ENCODE data around the gene NXPH1. TPM values are rescaled to one million over a fixed set of nuclear protein-coding genes. Genes with fewer than 3 reads are reported as not detected.

Gene NXPH1
- total RNA-seq, 1 donor from 2014 or later: 0.32 TPM

GRCh38 chr7:8669501-8669851, 236.1 kb downstream of the NXPH1 start:
- H3K4me3 ChIP-seq: no peak overlapping the region
- intact Hi-C loops (cut with DNase I): no loop called here

GRCh38 chr7:8684426-8684825, 251.0 kb downstream of the NXPH1 start:
- intact Hi-C loops (cut with DNase I): no loop called here
- no peak for TF ChIP-seq CTCF (IDR thresholded peaks at IDR 0.05)
- H3K27ac ChIP-seq: no peak overlapping the region
- H3K4me3 ChIP-seq: no peak overlapping the region
- H3K9me3 ChIP-seq: no peaks in the 10 kb centered on the region
- no peaks in the 10 kb centered on the region for H3K4me1 ChIP-seq
- DNase-seq (ENCODE audit: low spot score in 2 of 2): no peak
- no peaks in the 10 kb centered on the region for H3K27me3 ChIP-seq
- H3K36me3 ChIP-seq: no peaks in the 10 kb centered on the region

More at GRCh38 chr7:8669501-8669851, 236.1 kb downstream of the NXPH1 start:
- no peak for TF ChIP-seq CTCF (IDR thresholded peaks at IDR 0.05)
- H3K27me3 ChIP-seq: no peaks in the 10 kb centered on the region
- H3K36me3 ChIP-seq: no peaks in the 10 kb centered on the region
- no peak overlapping the region for H3K27ac ChIP-seq
- H3K9me3 ChIP-seq: no peaks in the 10 kb centered on the region
- no peaks in the 10 kb centered on the region for H3K4me1 ChIP-seq
- no peak for DNase-seq (ENCODE audit: low spot score in 2 of 2)

- Histone ChIP-seq H3K4me1 (no peaks in the 10 kb centered on the region), H3K4me3 (no peak overlapping the region), H3K27ac (no peak overlapping the region), H3K9me3 (no peaks in the 10 kb centered on the region), H3K36me3 (no peaks in the 10 kb centered on the region), H3K27me3 (no peaks in the 10 kb centered on the region)
- intact Hi-C loops (cut with DNase I): no loop called here
- DNase-seq (ENCODE audit: low spot score in 2 of 2): no peak
- TF ChIP-seq CTCF (IDR thresholded peaks at IDR 0.05): no peak
These were observed 266.6 kb downstream of the NXPH1 start for GRCh38 chr7:8699875-8700624.

GRCh38 chr7:8702807-8703206, 269.4 kb downstream of the NXPH1 start:
- H3K4me1 ChIP-seq: no peaks in the 10 kb centered on the region
- intact Hi-C loops (cut with DNase I): no loop called here
- H3K27me3 ChIP-seq: no peaks in the 10 kb centered on the region
- H3K4me3 ChIP-seq: no peak overlapping the region
- no peak overlapping the region for H3K27ac ChIP-seq
- no peaks in the 10 kb centered on the region for H3K36me3 ChIP-seq
- TF ChIP-seq CTCF (IDR thresholded peaks at IDR 0.05): no peak
- no peaks in the 10 kb centered on the region for H3K9me3 ChIP-seq
- DNase-seq (ENCODE audit: low spot score in 2 of 2): no peak

- TF ChIP-seq CTCF (IDR thresholded peaks at IDR 0.05): no peak
- Histone ChIP-seq H3K36me3 (no peaks in the 10 kb centered on the region), H3K4me3 (no peak overlapping the region), H3K27ac (no peak overlapping the region), H3K27me3 (no peaks in the 10 kb centered on the region), H3K4me1 (no peaks in the 10 kb centered on the region), H3K9me3 (no peaks in the 10 kb centered on the region)
- no peak for DNase-seq (ENCODE audit: low spot score in 2 of 2)
- intact Hi-C loops (cut with DNase I): no loop called here
These were observed 276.7 kb downstream of the NXPH1 start for GRCh38 chr7:8710124-8710523.

- Histone ChIP-seq H3K36me3 (no peaks in the 10 kb centered on the region), H3K9me3 (no peaks in the 10 kb centered on the region), H3K27ac (no peak overlapping the region), H3K27me3 (no peaks in the 10 kb centered on the region), H3K4me1 (no peaks in the 10 kb centered on the region), H3K4me3 (no peak overlapping the region)
- no peak for DNase-seq (ENCODE audit: low spot score in 2 of 2)
- intact Hi-C loops (cut with DNase I): no loop called here
- no peak for TF ChIP-seq CTCF (IDR thresholded peaks at IDR 0.05)
These were observed 281.4 kb downstream of the NXPH1 start for GRCh38 chr7:8714791-8715190.

Measured in ascending aorta (tissue), 2 donors.